C4-2B (cell line): ENCODE data around the gene CHN2.

Experiments used
- CTCF ChIP-seq: fragments of 450-650 bp; conservative IDR thresholded peaks from 2 replicates; pipeline ENCODE4 v1.5.1; 2017; ENCODE audit warnings: mild to moderate bottlenecking
- ZFX ChIP-seq: fragments of 450-650 bp; IDR thresholded peaks from 2 replicates; pipeline ENCODE4 v1.6.1; 2017

- TF ChIP-seq CTCF: no peak
- no peak for TF ChIP-seq ZFX
Observed at GRCh38 chr7:29508608-29509007, 314.0 kb downstream of the CHN2 start.
